GM19467 (cell line): ENCODE data around the gene PTPRN2.

Experiments used
- ATAC-seq: cut with Tn5 transposase; IDR thresholded peaks from one replicate; pipeline ENCODE4 v1.9.1; 2021; ENCODE audit warnings: mild to moderate bottlenecking, moderate library complexity; ENCODE audit not compliant: unreplicated experiment

PTPRN2 gene

DNA sequence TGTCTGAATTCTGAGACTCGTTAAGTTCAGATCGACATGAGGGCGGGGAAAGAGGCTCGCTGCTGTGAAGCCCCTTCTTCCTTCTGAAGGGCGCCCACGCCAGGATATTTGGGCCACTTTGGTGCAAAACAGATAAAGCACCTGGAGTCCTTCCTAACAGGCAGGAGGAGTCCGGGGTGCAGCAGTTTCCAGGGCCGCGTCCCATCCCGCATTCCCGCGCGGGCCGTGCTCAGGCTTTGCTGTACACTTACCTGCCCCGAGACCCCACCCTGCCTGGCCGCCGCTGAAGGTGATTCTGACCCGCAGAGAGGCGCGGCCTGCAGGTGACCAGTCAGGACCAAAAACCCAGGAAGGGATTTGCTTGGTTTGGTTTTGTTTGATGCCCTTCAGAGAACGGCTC is 454.6 kb downstream of the PTPRN2 start:
- no peak for ATAC-seq

- ATAC-seq: no peak
These were observed 457.6 kb downstream of the PTPRN2 start for GRCh38 chr7:158130023-158130409.

DNA sequence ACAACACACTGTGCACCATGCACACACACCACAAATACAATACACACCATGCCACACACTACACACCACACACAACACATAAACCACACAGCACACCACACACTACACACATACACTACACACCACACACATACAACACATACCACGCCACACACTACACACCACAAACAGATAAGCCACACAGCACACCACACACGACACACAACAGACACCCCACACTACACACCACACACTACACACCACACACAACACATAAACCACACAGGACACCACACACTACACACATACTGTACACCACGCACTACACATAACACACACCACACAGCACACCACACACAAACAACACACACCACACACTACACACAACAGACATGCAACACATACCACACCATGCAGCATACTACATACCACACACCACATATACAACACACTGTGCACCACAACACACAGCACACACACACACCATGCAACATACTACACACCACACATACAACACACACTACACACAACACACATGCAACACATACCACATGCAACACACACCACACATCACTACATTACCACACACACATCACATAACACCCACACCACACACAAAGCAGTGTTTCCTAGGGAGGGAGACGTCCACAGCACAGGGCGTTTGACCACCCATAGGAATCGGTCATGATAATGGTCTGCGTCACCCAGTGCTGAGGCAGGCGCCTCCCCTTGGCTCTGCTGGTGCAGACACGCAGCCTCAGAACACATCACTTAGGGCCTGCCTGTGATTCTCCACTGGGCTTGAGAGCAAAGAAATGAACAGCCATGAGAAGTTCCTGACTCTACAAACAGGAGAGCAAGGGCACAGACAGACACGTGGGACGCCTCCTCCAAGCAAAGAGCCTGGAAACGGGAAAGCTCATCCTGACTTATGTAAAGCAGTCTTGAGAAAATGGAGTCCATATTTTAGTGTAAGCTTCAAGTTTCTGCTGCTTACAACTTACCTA is 458.3 kb downstream of the PTPRN2 start:
- no peak for ATAC-seq

DNA sequence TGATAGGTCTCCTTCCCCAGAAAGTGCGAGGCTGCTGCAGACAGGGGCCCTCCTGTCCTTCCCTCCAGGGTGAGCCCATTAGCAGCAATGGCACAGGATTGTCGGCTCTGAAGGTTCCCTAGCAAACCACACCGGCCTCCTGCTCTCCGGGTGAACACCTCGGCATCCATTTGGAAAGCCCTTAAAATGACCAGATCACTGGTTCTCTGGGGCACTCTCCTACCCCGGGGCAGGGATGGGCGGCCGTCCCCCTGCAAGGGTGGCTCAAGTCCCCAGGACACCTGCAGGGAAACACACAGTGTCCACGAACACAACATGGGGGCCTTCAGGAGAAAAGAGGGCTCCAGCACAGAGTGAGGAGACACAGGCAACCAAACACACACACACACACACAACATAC is 459.1 kb downstream of the PTPRN2 start:
- no peak for ATAC-seq

GRCh38 chr7:158127241-158127640 is 460.4 kb downstream of the PTPRN2 start:
- ATAC-seq: no peak

DNA sequence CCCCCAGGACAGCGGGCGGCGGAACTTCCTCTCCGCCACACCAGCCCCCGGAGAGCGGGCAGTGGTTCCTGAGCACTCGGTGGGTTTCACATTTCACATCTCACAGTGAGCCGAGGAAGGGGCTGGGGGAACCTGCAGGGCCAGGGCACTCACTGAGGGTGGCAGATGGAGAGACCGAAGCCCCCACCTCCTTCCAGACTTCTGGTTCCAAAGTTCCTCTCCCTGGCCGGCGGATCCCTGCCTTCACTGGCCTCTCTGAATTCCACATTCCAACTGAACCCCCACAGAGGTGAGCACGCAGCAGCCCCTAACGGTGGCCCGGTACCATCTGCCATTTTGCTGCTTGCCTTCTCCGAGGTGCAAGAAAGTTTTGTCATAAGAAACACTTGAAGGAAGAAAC is 461.0 kb downstream of the PTPRN2 start:
- no peak for ATAC-seq

DNA sequence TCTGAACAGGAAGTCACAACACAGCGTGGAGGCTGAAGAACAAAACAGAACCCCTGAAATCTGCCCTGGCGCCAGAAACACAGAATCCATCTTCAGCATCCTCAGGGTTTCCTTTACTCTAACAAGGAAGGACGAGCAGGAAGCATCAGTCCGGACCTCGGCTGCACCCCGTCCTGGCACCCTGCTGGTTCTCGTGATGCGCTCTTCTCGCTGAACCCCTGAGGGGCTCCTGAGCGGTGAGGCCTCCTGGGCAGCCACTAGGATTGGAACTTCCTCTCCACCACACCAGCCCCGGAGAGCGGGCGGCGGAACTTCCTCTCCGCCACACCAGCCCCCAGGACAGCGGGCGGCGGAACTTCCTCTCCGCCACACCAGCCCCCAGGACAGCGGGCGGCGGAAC is 461.9 kb downstream of the PTPRN2 start:
- ATAC-seq: no peak

GRCh38 chr7:158125091-158125490 is 462.5 kb downstream of the PTPRN2 start:
- no peak for ATAC-seq

DNA sequence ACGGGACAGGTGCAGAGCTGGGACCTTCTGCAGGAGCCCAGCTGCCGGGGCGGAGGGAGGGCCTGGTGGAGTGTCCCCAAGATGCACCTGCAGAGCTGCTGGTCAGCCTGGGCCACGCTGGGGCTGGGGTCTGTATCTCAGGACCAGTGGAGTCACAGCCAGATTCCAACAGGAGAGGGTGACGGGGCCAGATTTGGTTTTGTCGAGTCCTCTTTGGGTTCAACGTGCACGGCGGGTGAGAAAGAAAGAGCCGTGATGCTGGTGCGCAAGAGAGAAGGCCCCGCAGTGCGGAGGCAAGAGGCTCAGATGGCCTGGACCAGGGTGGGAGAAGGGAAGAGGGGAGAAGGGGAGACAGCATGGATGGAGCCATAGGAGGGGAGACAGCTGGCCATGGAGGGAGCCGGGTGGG is 462.9 kb downstream of the PTPRN2 start:
- no peak for ATAC-seq

- ATAC-seq: no peak
These were observed 463.9 kb downstream of the PTPRN2 start for GRCh38 chr7:158123753-158124152.

DNA sequence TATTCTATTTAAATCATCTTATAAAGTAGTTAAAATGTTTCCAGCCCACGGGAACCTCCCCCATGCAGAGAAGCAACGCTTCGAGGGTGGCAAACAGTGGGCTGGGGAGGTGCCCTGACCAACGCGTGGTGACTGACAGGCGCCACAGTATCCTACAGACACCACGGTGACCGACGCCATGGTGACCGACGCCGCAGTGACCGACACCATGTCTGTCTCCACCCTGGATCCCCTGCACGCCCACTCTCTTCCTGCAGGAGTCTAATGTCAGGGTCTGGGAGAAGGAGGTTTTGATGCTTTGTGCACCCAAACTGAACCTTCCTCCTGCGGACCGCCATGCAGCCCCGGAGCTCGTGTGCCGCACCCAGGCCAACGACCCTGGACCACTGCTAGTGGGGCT is 464.4 kb downstream of the PTPRN2 start:
- ATAC-seq: no peak

- no peak for ATAC-seq
These were observed 466.1 kb downstream of the PTPRN2 start for GRCh38 chr7:158121441-158122045.

DNA sequence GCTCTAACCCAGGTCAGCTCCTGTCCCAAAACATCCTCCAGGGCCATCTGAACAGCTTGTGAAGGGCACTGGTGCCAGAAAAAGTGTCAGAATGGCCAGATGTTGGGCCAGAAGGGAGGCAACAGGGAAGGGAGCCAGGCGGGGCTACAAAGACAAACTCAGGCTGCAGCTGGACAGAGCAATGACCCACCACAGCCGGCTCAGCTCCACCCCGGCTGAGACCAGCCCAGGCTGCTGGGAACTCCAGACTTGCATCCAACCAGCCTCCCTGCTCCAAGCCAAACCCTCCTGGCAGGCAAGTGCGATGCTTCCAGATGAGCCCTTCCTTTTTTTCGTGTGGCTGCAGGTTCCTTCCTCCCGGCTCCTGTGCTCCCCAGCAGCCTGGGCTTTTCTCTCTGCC is 466.9 kb downstream of the PTPRN2 start:
- no peak for ATAC-seq

GRCh38 chr7:158120316-158120715 is 467.3 kb downstream of the PTPRN2 start:
- no peak for ATAC-seq

GRCh38 chr7:158117341-158118222 is 470.0 kb downstream of the PTPRN2 start:
- ATAC-seq: no peak

GRCh38 chr7:158116235-158116634 is 471.4 kb downstream of the PTPRN2 start:
- no peak for ATAC-seq

DNA sequence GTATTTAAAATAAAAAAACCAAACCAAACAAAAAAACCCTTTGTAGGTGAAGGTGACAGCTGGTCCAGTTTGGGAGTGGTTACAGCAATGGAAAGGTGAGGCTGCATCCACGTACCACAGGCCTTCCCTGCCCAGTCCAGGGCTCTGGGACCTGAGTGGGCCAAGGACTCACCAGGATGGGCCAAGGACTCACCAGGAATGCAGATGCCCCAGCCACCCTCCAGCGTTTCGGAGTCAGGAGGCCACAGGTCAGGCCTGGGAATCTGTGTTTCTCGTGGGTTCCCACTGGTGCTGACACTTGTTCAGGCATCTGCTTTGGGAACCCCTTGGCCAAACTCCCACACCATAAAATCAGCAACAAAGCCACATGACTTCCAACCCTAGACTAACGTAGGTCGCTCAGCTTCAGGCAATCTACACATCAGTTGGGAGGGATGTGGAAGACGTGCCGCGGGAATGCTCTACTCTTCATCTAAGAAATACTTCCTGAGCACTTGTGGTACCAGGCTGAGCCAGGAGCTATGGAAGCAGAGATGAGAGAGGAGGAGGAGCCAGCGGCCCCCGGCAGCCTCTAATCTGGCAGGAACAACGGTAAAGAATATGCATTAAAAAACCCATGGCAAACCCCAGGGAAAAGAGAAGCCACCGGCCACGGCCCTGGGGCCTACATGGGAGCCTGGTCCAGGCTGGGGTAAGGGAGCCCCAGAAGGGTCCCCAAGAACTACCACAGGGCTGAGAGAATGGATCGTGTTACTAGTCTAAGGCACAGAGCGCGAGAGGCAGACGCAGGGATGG is 473.4 kb downstream of the PTPRN2 start:
- no peak for ATAC-seq

GRCh38 chr7:158113321-158114025 is 474.1 kb downstream of the PTPRN2 start:
- no peak for ATAC-seq

- ATAC-seq: no peak
These were observed 474.9 kb downstream of the PTPRN2 start for GRCh38 chr7:158112571-158113320.
